Measurements from ENCODE around the gene OR4E1. TPM values are rescaled to one million over a fixed set of nuclear protein-coding genes. Genes with fewer than 3 reads are reported as not detected.

The OR4E1 gene
- total RNA-seq, 1 donor from 2014 or later = not detected

DNA sequence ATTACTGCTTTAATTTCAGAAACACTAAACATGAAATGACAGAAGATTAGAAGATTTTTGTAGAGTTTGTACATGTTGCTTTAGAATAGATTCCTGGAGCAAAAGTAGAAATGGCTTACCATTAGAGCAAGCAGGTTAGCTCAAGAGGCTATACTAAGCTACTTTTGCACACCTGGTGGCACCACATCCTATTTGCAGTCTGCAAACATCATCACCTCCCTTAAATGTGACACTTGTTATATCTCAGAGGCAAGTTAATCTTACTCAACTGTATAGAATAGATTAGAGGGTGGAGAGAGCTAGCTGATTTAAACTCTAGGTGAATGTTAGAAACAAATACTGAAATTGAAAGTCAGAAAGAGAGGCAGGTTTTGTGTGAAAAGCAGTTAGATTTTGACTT, 30.7 kb upstream of the OR4E1 start:
- no peak overlapping the region for H2AFZ ChIP-seq (replicated peaks)
- peak overlapping the region; percentile 50 for H3K4me2 ChIP-seq
- H3K27ac ChIP-seq = peak overlapping the region; percentile 61
- no peaks in the 10 kb centered on the region for H4K20me1 ChIP-seq (ENCODE audit: low read depth)
- TF ChIP-seq, protein P1, sequence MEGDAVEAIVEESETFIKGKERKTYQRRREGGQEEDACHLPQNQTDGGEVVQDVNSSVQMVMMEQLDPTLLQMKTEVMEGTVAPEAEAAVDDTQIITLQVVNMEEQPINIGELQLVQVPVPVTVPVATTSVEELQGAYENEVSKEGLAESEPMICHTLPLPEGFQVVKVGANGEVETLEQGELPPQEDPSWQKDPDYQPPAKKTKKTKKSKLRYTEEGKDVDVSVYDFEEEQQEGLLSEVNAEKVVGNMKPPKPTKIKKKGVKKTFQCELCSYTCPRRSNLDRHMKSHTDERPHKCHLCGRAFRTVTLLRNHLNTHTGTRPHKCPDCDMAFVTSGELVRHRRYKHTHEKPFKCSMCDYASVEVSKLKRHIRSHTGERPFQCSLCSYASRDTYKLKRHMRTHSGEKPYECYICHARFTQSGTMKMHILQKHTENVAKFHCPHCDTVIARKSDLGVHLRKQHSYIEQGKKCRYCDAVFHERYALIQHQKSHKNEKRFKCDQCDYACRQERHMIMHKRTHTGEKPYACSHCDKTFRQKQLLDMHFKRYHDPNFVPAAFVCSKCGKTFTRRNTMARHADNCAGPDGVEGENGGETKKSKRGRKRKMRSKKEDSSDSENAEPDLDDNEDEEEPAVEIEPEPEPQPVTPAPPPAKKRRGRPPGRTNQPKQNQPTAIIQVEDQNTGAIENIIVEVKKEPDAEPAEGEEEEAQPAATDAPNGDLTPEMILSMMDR (IDR thresholded peaks at IDR 0.05) = no peak
- TF ChIP-seq EZH2phosphoT487 (IDR thresholded peaks at IDR 0.05) (no peak), EZH2 (IDR thresholded peaks at IDR 0.05) (no peak)
- no peaks in the 10 kb centered on the region for H3K27me3 ChIP-seq
- peaks cover 6% of the 10 kb centered on the region for H3K27me3 Mint-ChIP-seq (ENCODE audit: insufficient read depth, low read depth)
- DNase-seq (ENCODE audit: low spot score) = no peak
- peaks cover 3% of the 10 kb centered on the region for H3K9me3 Mint-ChIP-seq
- H3K9ac ChIP-seq = no peak overlapping the region
- peaks cover 22% of the 10 kb centered on the region for H3F3A ChIP-seq (ENCODE audit: low read depth)
- H3K36me3 Mint-ChIP-seq = no peaks in the 10 kb centered on the region
- no peak overlapping the region for H3K4me3 ChIP-seq
- H3K4me1 Mint-ChIP-seq = no peaks in the 10 kb centered on the region
- no peaks in the 10 kb centered on the region for H3K36me3 ChIP-seq
- peaks cover 16% of the 10 kb centered on the region for H3K4me1 ChIP-seq
- no peak overlapping the region for H3K27ac Mint-ChIP-seq
- H3K4me3 Mint-ChIP-seq = no peak overlapping the region
- no peaks in the 10 kb centered on the region for H3K79me2 ChIP-seq (ENCODE audit: low read depth)
- peaks cover 13% of the 10 kb centered on the region for H3K9me3 ChIP-seq (ENCODE audit: low read depth)

DNA sequence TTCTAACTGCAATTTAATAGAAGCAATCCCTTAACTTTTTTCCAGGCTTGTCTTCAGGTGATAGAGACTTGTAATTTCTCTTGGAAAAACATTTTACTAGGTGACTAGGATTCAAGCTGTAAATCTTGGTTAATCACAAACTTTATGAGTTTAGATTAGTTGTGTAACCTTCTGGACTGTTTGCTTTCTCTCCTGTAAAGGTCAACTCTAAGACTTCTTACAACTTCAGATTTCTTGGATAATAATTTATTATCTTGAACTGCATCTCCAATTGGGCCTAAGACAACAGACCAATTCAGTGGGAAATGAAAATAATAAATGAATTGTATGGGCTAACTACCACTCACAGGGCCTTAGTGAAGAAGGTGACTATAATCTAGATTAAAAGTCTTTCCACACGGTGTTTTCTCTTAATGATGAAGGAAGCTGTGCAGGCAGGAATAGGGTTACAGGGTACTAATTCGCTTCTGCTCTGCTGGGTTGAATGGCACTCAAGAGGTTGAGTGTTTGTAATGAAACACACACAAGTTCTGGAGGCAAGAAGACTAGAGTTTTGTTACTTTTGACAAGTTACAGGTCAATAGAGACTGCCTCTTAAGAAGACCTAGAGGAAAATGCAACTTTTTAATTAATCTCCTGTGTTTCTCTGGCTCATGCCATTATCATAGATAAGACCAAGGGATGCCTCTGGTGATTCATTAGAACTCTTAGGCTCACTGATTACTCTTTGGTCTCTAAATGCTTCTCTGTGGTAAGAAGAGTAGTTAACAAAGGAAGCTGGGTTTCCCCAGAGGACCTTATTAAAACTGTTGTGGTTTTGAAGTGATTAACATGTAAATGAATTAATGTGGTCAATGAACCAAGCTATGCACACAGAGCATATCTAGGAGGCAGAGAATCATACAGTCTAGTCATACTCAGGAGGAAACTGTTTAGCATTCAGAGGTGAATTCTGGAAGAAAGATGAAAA, 30.0 kb upstream of the OR4E1 start:
- no peak overlapping the region for H3K4me3 ChIP-seq
- peak; percentile 37 for DNase-seq (ENCODE audit: low spot score)
- H3K27ac Mint-ChIP-seq = no peak overlapping the region

DNA sequence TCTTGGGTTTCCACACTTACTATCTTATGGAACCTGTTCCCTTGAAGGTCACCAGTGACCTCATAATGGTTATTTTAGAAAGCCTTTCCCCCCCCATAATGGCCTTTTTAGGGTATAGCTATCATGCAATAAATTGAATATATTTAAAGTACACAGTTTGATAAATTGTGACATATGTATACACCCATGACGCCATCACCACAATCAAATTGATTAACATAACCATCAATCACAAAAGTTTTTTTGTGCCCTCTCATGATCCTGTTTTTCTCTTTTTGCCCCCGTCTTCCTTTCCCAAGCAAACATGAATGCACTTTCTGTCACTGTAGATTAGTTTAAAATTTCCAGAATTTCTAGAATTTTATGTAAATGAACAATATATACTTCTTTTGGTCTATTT, 28.7 kb upstream of the OR4E1 start:
- H3K79me2 ChIP-seq (ENCODE audit: low read depth) = no peaks in the 10 kb centered on the region
- no peak overlapping the region for H3K9ac ChIP-seq
- H3K9me3 ChIP-seq (ENCODE audit: low read depth) = peaks cover 8% of the 10 kb centered on the region
- peaks cover 16% of the 10 kb centered on the region for H3K4me1 ChIP-seq
- no peak for DNase-seq (ENCODE audit: low spot score)
- H3F3A ChIP-seq (ENCODE audit: low read depth) = peaks cover 22% of the 10 kb centered on the region
- no peak overlapping the region for H3K4me3 ChIP-seq
- no peak overlapping the region for H3K4me2 ChIP-seq
- peak overlapping the region; percentile 17 for H3K27ac ChIP-seq
- no peak overlapping the region for H2AFZ ChIP-seq (replicated peaks)
- H4K20me1 ChIP-seq (ENCODE audit: low read depth) = no peaks in the 10 kb centered on the region
- no peaks in the 10 kb centered on the region for H3K36me3 Mint-ChIP-seq
- H3K4me3 Mint-ChIP-seq = no peak overlapping the region
- H3K27ac Mint-ChIP-seq = no peak overlapping the region
- peaks cover 3% of the 10 kb centered on the region for H3K9me3 Mint-ChIP-seq
- TF ChIP-seq, protein P1 (IDR thresholded peaks at IDR 0.05) = no peak
- no peak for TF ChIP-seq EZH2 (IDR thresholded peaks at IDR 0.05)
- no peak for TF ChIP-seq EZH2phosphoT487 (IDR thresholded peaks at IDR 0.05)
- no peaks in the 10 kb centered on the region for H3K36me3 ChIP-seq
- no peaks in the 10 kb centered on the region for H3K4me1 Mint-ChIP-seq
- H3K27me3 ChIP-seq = no peaks in the 10 kb centered on the region
- peaks cover 6% of the 10 kb centered on the region for H3K27me3 Mint-ChIP-seq (ENCODE audit: insufficient read depth, low read depth)

More for the DNA sequence above, 30.0 kb upstream of the OR4E1 start:
- TF ChIP-seq EZH2 (IDR thresholded peaks at IDR 0.05) (no peak), EZH2phosphoT487 (IDR thresholded peaks at IDR 0.05) (no peak)
- TF ChIP-seq, protein P1 (IDR thresholded peaks at IDR 0.05) = no peak
- no peaks in the 10 kb centered on the region for H3K4me1 Mint-ChIP-seq
- H3F3A ChIP-seq (ENCODE audit: low read depth) = peaks cover 22% of the 10 kb centered on the region
- H3K9ac ChIP-seq = no peak overlapping the region
- H3K9me3 Mint-ChIP-seq = peaks cover 3% of the 10 kb centered on the region
- H3K36me3 Mint-ChIP-seq = no peaks in the 10 kb centered on the region
- peaks cover 8% of the 10 kb centered on the region for H3K9me3 ChIP-seq (ENCODE audit: low read depth)
- no peaks in the 10 kb centered on the region for H3K36me3 ChIP-seq
- H3K4me2 ChIP-seq = peak overlapping the region; percentile 50
- no peaks in the 10 kb centered on the region for H3K79me2 ChIP-seq (ENCODE audit: low read depth)
- no peaks in the 10 kb centered on the region for H3K27me3 ChIP-seq
- H3K27ac ChIP-seq = peak overlapping the region; percentile 61
- no peak overlapping the region for H3K4me3 Mint-ChIP-seq
- no peaks in the 10 kb centered on the region for H4K20me1 ChIP-seq (ENCODE audit: low read depth)
- H3K27me3 Mint-ChIP-seq (ENCODE audit: insufficient read depth, low read depth) = peaks cover 6% of the 10 kb centered on the region
- H3K4me1 ChIP-seq = peaks cover 16% of the 10 kb centered on the region
- H2AFZ ChIP-seq (replicated peaks) = no peak overlapping the region

All from neural progenitor cell (in vitro differentiated cells).